ENCODE data around the gene SEC24B.

Gene SEC24B

GRCh38 chr4:109571494-109571893 lies 137.9 kb downstream of the SEC24B start:
- Histone ChIP-seq H3K4me2 (ENCODE audit: low read length) (no peak overlapping the region), H3K4me1 (ENCODE audit: low read length) (no peaks in the 10 kb centered on the region), H3K27ac (ENCODE audit: low read length) (no peak overlapping the region), H3K9me3 (ENCODE audit: insufficient read depth, low read length) (no peaks in the 10 kb centered on the region), H3K36me3 (replicated peaks; ENCODE audit: low read depth, low read length) (no peaks in the 10 kb centered on the region), H2AFZ (ENCODE audit: low read depth, low read length) (no peak overlapping the region), H4K20me1 (ENCODE audit: insufficient read depth, low read length) (no peaks in the 10 kb centered on the region; the same call in 1 of the 2 replicates), H3K79me2 (ENCODE audit: low read length) (no peaks in the 10 kb centered on the region), H3K4me3 (ENCODE audit: low read length) (no peak overlapping the region), H3K9ac (ENCODE audit: low read length) (no peak overlapping the region), H3K27me3 (ENCODE audit: low read depth, low read length) (no peaks in the 10 kb centered on the region)
- no peak for TF ChIP-seq EZH2phosphoT487 (IDR thresholded peaks at IDR 0.05; ENCODE audit: low read depth)
- TF ChIP-seq, protein P1, sequence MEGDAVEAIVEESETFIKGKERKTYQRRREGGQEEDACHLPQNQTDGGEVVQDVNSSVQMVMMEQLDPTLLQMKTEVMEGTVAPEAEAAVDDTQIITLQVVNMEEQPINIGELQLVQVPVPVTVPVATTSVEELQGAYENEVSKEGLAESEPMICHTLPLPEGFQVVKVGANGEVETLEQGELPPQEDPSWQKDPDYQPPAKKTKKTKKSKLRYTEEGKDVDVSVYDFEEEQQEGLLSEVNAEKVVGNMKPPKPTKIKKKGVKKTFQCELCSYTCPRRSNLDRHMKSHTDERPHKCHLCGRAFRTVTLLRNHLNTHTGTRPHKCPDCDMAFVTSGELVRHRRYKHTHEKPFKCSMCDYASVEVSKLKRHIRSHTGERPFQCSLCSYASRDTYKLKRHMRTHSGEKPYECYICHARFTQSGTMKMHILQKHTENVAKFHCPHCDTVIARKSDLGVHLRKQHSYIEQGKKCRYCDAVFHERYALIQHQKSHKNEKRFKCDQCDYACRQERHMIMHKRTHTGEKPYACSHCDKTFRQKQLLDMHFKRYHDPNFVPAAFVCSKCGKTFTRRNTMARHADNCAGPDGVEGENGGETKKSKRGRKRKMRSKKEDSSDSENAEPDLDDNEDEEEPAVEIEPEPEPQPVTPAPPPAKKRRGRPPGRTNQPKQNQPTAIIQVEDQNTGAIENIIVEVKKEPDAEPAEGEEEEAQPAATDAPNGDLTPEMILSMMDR (IDR thresholded peaks at IDR 0.05; ENCODE audit: low read depth, low read length) = no peak

GRCh38 chr4:109572154-109572553 lies 138.5 kb downstream of the SEC24B start:
- H3K79me2 ChIP-seq (ENCODE audit: low read length) = no peaks in the 10 kb centered on the region
- no peaks in the 10 kb centered on the region for H3K27me3 ChIP-seq (ENCODE audit: low read depth, low read length)
- H3K4me2 ChIP-seq (ENCODE audit: low read length) = no peak overlapping the region
- H3K9me3 ChIP-seq (ENCODE audit: insufficient read depth, low read length) = no peaks in the 10 kb centered on the region
- no peak overlapping the region for H3K9ac ChIP-seq (ENCODE audit: low read length)
- no peaks in the 10 kb centered on the region; the same call in 1 of the 2 replicates for H4K20me1 ChIP-seq (ENCODE audit: insufficient read depth, low read length)
- no peak overlapping the region for H3K27ac ChIP-seq (ENCODE audit: low read length)
- no peaks in the 10 kb centered on the region for H3K36me3 ChIP-seq (replicated peaks; ENCODE audit: low read depth, low read length)
- no peak overlapping the region for H2AFZ ChIP-seq (ENCODE audit: low read depth, low read length)
- no peak overlapping the region for H3K4me3 ChIP-seq (ENCODE audit: low read length)
- TF ChIP-seq EZH2phosphoT487 (IDR thresholded peaks at IDR 0.05; ENCODE audit: low read depth) = no peak
- TF ChIP-seq, protein P1 (IDR thresholded peaks at IDR 0.05; ENCODE audit: low read depth, low read length) = no peak
- no peaks in the 10 kb centered on the region for H3K4me1 ChIP-seq (ENCODE audit: low read length)

GRCh38 chr4:109574443-109574850 lies 140.8 kb downstream of the SEC24B start:
- no peaks in the 10 kb centered on the region for H3K9me3 ChIP-seq (ENCODE audit: insufficient read depth, low read length)

DNA sequence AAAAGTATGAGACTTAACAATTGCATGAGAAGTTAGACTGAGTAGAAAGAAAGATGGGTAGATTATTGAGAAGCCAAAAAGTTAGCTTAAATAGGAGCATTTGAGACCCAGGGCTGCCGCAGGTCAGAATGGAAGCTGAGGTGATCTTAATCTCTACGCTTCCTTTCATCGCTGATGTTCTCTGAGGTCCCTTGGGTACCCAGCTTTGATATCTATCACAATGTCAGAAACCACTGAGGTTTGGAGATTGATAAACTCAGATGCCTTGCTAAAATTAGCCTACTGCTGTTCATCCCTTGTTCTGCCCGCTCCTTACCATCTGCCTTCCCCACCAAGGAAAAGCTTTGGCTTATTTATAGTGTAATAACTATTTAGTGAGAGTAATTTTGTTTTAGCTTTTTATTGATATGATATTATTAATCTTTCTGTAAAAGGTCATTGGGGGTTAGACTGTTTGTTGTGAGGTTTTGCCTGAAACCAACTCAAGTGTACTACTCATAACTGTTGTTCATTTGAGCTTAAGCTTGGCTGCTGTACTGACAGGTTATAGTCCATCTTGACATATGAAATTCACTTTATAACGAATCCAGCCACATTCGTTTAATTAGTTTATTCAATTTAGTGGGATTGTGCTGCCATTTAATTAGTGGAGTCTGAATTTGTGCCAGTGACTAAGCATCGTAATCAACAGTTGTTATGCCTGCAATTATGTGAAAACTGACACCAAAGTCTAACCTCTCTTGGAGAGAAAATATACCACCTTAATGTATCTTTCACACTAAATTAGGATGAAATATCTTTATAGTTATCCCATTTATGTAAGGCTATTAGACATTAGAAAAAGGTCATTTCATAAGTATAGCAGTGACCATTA lies 141.6 kb downstream of the SEC24B start:
- H3K79me2 ChIP-seq (ENCODE audit: low read length) = no peaks in the 10 kb centered on the region
- no peak overlapping the region for H3K4me2 ChIP-seq (ENCODE audit: low read length)
- no peaks in the 10 kb centered on the region for H3K36me3 ChIP-seq (replicated peaks; ENCODE audit: low read depth, low read length)
- H3K27ac ChIP-seq (ENCODE audit: low read length) = no peak overlapping the region
- no peak for TF ChIP-seq EZH2phosphoT487 (IDR thresholded peaks at IDR 0.05; ENCODE audit: low read depth)
- TF ChIP-seq, protein P1 (IDR thresholded peaks at IDR 0.05; ENCODE audit: low read depth, low read length) = no peak
- H3K9me3 ChIP-seq (ENCODE audit: insufficient read depth, low read length) = no peaks in the 10 kb centered on the region
- H3K4me1 ChIP-seq (ENCODE audit: low read length) = no peaks in the 10 kb centered on the region
- no peak overlapping the region for H3K4me3 ChIP-seq (ENCODE audit: low read length)
- H4K20me1 ChIP-seq (ENCODE audit: insufficient read depth, low read length) = no peaks in the 10 kb centered on the region; the same call in 1 of the 2 replicates
- H2AFZ ChIP-seq (ENCODE audit: low read depth, low read length) = no peak overlapping the region
- no peak overlapping the region for H3K9ac ChIP-seq (ENCODE audit: low read length)
- H3K27me3 ChIP-seq (ENCODE audit: low read depth, low read length) = no peaks in the 10 kb centered on the region

More at GRCh38 chr4:109574443-109574850, 140.8 kb downstream of the SEC24B start:
- no peaks in the 10 kb centered on the region for H3K4me1 ChIP-seq (ENCODE audit: low read length)
- TF ChIP-seq, protein P1 (IDR thresholded peaks at IDR 0.05; ENCODE audit: low read depth, low read length) = peak; percentile 52
- no peak for TF ChIP-seq EZH2phosphoT487 (IDR thresholded peaks at IDR 0.05; ENCODE audit: low read depth)
- no peak overlapping the region for H2AFZ ChIP-seq (ENCODE audit: low read depth, low read length)
- H3K4me2 ChIP-seq (ENCODE audit: low read length) = peak overlapping the region; percentile 20; the same call in 1 of the 2 replicates
- no peak overlapping the region for H3K9ac ChIP-seq (ENCODE audit: low read length)
- no peak overlapping the region for H3K4me3 ChIP-seq (ENCODE audit: low read length)
- H3K36me3 ChIP-seq (replicated peaks; ENCODE audit: low read depth, low read length) = no peaks in the 10 kb centered on the region
- no peaks in the 10 kb centered on the region for H3K27me3 ChIP-seq (ENCODE audit: low read depth, low read length)
- no peaks in the 10 kb centered on the region; the same call in 1 of the 2 replicates for H4K20me1 ChIP-seq (ENCODE audit: insufficient read depth, low read length)
- no peaks in the 10 kb centered on the region for H3K79me2 ChIP-seq (ENCODE audit: low read length)
- no peak overlapping the region for H3K27ac ChIP-seq (ENCODE audit: low read length)
